ELR (cell line): ENCODE results near the gene RAB28.
"Not testable (repeated sequence)": the region's sequence is repeated elsewhere in the genome, so short reads cannot be mapped to it uniquely, and the experiment has no call there.

Experiments
- DNase-seq: peaks from one replicate; pipeline ENCODE4 v3.0.0-alpha.2; 2015; ENCODE audit warnings: low read depth

RAB28 gene

GRCh38 chr4:13449590-13449989 is 34.5 kb downstream of the RAB28 start:
- no peak for DNase-seq

GRCh38 chr4:13445841-13446790 is 38.0 kb downstream of the RAB28 start:
- no peak for DNase-seq

- DNase-seq, result no peak
These were observed 42.6 kb downstream of the RAB28 start for GRCh38 chr4:13441506-13441905.

GRCh38 chr4:13436962-13437361 is 47.2 kb downstream of the RAB28 start:
- no peak for DNase-seq

- no peak for DNase-seq
These were observed 51.7 kb downstream of the RAB28 start for GRCh38 chr4:13432453-13432852.

- DNase-seq, result peak; percentile 10
These were observed 53.1 kb downstream of the RAB28 start for GRCh38 chr4:13430834-13431568.

DNA sequence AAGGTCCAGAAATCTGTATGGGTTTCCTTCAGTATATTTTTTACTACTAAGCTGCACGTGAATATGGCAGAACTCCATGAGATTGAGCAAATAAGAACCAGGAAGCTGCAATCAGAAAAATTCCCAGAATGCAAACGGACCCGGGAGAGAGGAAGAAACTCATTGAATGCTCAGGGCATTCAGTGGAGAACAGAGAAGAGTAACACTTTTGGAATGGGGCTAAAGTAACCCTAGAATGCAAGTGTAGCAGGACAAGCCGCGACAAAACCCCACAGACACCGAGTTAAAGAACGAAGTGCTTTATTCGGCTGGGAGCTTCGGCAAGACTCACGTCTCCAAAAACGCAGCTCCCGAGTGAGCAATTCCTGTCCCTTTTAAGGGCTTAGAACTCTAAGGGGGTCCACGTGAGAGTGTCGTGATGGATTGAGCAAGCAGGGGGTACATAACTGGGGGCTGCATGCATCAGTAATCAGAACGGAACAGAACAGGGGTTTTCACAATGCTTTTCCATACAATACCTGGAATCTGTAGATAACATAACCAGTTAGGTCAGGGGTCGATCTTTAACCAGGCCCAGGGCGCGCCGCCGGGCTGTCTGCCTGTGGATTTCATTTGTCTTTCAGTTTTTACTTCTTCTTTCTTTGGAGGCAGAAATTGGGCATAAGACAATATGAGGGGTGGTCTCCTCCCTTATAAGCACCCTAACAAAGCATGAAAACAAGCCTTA is 56.4 kb downstream of the RAB28 start:
- DNase-seq, result no peak

- no peak for DNase-seq
These were observed 68.9 kb downstream of the RAB28 start for GRCh38 chr4:13415068-13415785.

DNA sequence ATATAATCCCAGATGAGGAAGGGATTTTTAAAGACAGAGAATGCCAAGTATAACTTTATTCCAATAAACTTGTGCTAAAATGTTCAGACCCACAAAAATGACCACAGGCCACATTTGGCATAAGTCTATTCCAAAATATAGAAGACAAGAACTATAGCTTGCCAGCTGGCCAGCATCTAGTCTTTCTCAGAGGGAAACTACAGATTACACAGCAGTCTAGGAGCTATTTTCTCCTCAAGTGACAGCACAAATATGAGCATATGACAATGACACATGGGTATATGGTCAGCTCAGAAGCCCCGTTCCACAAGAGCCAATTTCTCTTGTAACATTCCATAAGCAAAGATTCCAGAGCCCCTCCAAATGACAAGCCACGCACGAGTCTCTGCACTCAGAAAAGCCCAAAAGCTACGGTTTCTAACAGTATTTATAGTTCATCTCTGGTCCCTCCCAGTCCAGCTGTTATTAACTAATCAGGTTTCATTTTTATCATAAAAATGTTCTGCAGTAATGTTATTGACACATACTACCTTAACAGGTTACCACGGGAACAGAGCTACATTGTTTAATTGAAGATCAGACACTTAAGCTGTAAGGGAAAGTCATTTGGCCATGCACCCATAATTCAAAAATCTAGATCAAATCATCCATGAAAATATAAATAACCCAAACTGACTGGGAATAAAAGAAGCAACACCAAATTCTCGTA is 70.3 kb downstream of the RAB28 start:
- DNase-seq, result no peak

DNA sequence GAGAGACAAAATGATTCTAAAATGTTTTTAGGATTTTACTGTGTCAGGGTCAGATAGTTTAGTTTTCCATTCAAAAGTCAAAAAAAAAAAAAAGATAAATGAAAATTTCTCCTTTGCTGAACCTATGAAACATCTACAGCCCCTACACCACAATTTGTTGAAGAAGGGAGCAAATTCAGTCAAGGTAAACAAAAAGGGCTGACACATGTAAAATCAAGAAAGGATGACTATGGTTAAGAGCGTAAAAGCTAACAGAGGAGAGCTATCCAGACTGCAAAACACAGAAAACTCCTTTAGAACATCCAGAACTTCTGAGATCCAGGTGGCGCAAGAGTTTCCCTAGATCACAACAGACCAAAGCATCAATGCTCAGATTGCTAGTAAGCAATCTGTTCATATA is 72.2 kb downstream of the RAB28 start:
- no peak for DNase-seq

- DNase-seq, result no peak
These were observed 74.8 kb downstream of the RAB28 start for GRCh38 chr4:13409324-13409723.

DNA sequence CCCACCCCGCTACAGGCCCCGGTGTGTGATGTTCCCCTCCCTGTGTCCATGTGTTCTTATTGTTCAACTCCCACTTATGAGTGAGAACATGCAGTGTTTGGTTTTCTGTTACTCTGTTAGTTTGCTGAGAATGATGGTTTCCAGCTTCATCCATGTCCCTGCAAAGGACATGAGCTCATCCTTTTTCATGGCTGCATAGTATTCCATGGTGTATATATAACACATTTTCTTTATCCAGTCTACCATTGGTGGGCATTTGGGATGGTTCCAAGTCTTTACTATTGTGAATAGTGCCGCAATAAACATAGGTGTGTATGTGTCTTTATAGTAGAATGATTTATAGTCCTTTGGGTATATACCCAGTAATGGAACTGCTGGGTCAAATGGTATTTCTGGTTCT is 78.0 kb downstream of the RAB28 start:
- not testable (repeated sequence) for DNase-seq

- peak; percentile 6 for DNase-seq
These were observed 80.3 kb downstream of the RAB28 start for GRCh38 chr4:13403833-13404232.

GRCh38 chr4:13403326-13403725 is 80.8 kb downstream of the RAB28 start:
- DNase-seq, result no peak

- peak; percentile 21 for DNase-seq
These were observed 84.9 kb downstream of the RAB28 start for GRCh38 chr4:13399257-13399656.

DNA sequence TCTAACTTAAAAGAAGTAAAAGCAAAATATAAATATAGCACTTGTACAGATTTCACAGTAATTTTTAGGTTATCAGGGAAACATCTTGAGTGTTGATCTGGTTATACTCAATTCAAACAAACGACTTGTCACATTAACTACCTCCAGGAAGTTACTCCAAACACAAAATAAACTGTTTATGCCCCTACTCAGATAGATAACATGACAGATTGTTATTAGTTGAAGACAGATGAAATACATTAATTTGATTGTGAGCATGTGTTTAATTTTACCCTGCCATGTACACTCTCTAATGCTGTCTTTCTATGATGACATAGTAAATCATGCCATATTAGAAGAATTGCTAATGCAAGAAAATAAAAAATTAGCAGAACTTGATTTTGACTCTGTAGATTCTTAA is 88.0 kb downstream of the RAB28 start:
- DNase-seq, result no peak

GRCh38 chr4:13389901-13390300 is 94.2 kb downstream of the RAB28 start:
- DNase-seq, result not testable (repeated sequence)

DNA sequence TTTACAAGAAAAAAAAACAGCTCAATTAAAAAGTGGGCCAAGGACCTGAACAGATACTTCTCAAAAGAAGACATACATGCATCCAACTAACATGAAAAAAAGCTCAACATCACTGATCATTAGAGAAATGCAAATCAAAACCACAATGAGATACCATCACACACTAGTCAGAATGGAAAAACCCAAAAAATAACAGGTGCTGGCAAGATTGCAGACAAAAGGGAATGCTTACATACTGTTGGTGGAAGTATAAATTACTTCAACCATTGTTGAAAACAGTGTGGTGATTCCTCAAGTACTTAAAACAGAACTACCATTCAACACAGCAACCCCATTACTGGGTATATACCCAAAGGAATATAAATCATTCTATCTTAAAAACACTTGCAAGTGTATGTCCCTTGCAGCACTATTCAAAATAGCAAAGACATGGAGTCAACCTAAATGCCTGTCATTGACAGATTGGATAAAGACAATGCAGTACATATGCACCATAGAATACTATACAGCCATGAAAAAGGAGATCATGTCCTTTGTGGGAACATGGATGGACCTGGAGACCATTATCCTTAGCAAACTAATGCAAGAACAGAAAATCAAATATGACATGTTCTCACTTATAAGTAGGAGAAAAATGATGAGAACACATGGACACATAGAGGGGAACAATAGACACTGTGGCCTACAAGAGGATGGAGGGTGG is 97.6 kb downstream of the RAB28 start:
- DNase-seq, result no peak

- no peak for DNase-seq
These were observed 100.1 kb downstream of the RAB28 start for GRCh38 chr4:13384055-13384454.

GRCh38 chr4:13378973-13379759 is 105.0 kb downstream of the RAB28 start:
- DNase-seq, result no peak
